K562 (cell line): ENCODE data around the gene CHRNG.

ENCODE experiments used
- CBFA2T3 ChIP-seq: fragments of 450-650 bp; IDR thresholded peaks from 2 replicates; pipeline ENCODE4 v1.6.1; 2017
- CHD2 ChIP-seq: IDR thresholded peaks from 2 replicates; pipeline ENCODE4 v1.6.1; 2011; ENCODE audit warnings: low read depth, low read length
- DPF2 ChIP-seq: fragments of 450-650 bp; IDR thresholded peaks from 2 replicates; pipeline ENCODE4 v1.6.1; 2016
- HNRNPUL1 ChIP-seq: fragments of 200-400 bp; formaldehyde crosslinking; IDR thresholded peaks from 2 replicates; pipeline ENCODE4 v1.6.1; 2017; ENCODE audit warnings: low read length
- ILF3 ChIP-seq: fragments of 450-650 bp; IDR thresholded peaks from 2 replicates; pipeline ENCODE4 v1.6.1; 2018; ENCODE audit warnings: antibody characterized with exemption, mild to moderate bottlenecking, moderate library complexity, borderline replicate concordance
- JUNB ChIP-seq: fragments of 450-650 bp; formaldehyde crosslinking; conservative IDR thresholded peaks from 2 replicates; pipeline ENCODE4 v1.4.0; 2020; ENCODE audit warnings: mild to moderate bottlenecking
- MAX ChIP-seq: sonication (generic); formaldehyde crosslinking; IDR thresholded peaks from 2 replicates; pipeline ENCODE4 v1.9.0; 2022; ENCODE audit warnings: mild to moderate bottlenecking, missing genetic modification reagents
- NR3C1 ChIP-seq: sonication (generic); formaldehyde crosslinking; IDR thresholded peaks from 2 replicates; pipeline ENCODE4 v1.8.1; 2022; ENCODE audit warnings: missing genetic modification reagents
- NRF1 ChIP-seq, 2 experiments: fragments of 450-650 bp; IDR thresholded peaks in 1 of 2; conservative IDR thresholded peaks in 1 of 2; 2 replicates each; pipeline ENCODE4 v1.6.1; 2014; ENCODE audit warnings: mild to moderate bottlenecking in 2 of 2
- TAF1 ChIP-seq: IDR thresholded peaks from 2 replicates; pipeline ENCODE4 v1.6.1; 2011; ENCODE audit warnings: mild to moderate bottlenecking, low read length, moderate library complexity; ENCODE audit not compliant: insufficient read depth, control insufficient read depth, severe bottlenecking; ENCODE audit errors: extremely low read depth
- TEAD4 ChIP-seq, 2 experiments: sonication (generic) in 1 of 2; formaldehyde crosslinking in 1 of 2; IDR thresholded peaks; 2 replicates each; pipeline versions ENCODE4 v1.6.1 to v1.8.0; 2012 to 2022; ENCODE audit warnings: borderline replicate concordance in 1 of 2, inconsistent platforms in 1 of 2, low read length in 1 of 2, mild to moderate bottlenecking in 1 of 2, missing genetic modification reagents in 1 of 2
- ZNF511 ChIP-seq: sonication (generic); formaldehyde crosslinking; IDR thresholded peaks from 2 replicates; pipeline ENCODE4 v1.8.0; 2022; ENCODE audit warnings: mild to moderate bottlenecking, missing genetic modification reagents

- TF ChIP-seq ZNF511 (CRISPR knock-in tag) = no peak
- TF ChIP-seq JUNB (CRISPR knock-in tag) = no peak
- no peak for TF ChIP-seq ILF3
- TF ChIP-seq NRF1 (conservative IDR thresholded peaks at IDR 0.05 in 1 of 2, IDR thresholded peaks at IDR 0.05 in 1 of 2) = no peak
- no peak for TF ChIP-seq HNRNPUL1
- TF ChIP-seq TAF1 = no peak
- TF ChIP-seq NR3C1 = no peak
- TF ChIP-seq DPF2 = no peak
- TF ChIP-seq CHD2 = no peak
- TF ChIP-seq CBFA2T3 = no peak
- no peak for TF ChIP-seq TEAD4 (IDR thresholded peaks at IDR 0.05; ENCODE audit: low read length)
- no peak for TF ChIP-seq TEAD4 (CRISPR knock-in tag; IDR thresholded peaks at IDR 0.05; ENCODE audit: borderline replicate concordance)
- TF ChIP-seq MAX = no peak
Observed at GRCh38 chr2:232523402-232523681, 16.1 kb upstream of the CHRNG start.
